Prostate gland (tissue), 2 donors: ENCODE data around the gene NPB.

Experiments
- POLR2AphosphoS5 ChIP-seq: sonication (generic); formaldehyde crosslinking; IDR thresholded peaks from one replicate; pipeline ENCODE4 v1.6.1; 2017; ENCODE audit warnings: antibody characterized with exemption
- TF ChIP-seq, protein P1 (sequence below), 4 experiments: fragments of 200-600 bp in 2 of 4; fragments of 450-650 bp in 2 of 4; sonication (generic) in 2 of 4; IDR thresholded peaks; 1 replicate in 3 of 4; 2 replicates in 1 of 4; pipeline ENCODE4 v1.5.1; 2016 to 2019; ENCODE audit warnings: antibody characterized with exemption in 4 of 4, mild to moderate bottlenecking in 2 of 4, moderate library complexity in 2 of 4

DNA sequence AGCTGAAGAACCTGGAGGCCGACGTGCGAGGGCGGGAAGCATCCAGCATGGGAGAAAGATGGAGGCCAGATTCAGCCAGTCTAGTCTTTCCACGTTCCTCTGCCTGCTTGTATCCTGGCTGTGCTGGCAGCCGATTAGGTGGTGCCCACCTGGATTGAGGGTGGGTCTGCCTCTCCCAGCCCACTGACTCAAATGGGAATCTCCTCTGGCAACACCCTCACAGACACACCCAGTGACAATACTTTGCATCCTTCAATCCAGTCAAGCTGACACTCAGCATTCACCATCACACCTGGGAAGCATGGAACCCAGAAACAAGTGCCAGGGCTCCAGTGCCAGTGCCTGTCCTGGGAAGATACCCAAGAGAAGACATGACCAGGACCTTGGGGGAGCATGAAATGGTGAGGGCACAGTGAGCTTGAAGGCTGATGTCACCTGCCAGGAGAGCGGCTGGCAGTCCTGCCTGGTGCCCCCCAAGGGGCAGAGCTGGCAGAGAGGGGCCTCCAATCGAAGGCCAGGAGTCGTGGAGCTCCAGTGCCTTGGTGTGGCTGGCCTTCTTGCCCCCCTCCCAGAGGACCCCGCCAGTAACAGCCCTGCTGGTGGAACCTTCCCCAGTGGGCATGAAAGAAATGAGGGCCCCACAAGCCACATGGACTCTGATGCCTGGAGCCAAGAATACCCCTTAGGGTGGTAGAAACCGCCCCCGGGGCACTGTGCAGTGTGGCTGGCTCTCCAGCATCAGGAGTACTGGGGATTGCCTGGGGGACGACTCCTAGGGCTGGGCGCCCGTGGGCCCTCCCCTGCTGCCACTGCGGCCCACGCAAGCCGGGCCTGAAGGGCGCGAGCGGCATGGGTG is 643 bp upstream of the NPB start:
- TF ChIP-seq, protein P1, sequence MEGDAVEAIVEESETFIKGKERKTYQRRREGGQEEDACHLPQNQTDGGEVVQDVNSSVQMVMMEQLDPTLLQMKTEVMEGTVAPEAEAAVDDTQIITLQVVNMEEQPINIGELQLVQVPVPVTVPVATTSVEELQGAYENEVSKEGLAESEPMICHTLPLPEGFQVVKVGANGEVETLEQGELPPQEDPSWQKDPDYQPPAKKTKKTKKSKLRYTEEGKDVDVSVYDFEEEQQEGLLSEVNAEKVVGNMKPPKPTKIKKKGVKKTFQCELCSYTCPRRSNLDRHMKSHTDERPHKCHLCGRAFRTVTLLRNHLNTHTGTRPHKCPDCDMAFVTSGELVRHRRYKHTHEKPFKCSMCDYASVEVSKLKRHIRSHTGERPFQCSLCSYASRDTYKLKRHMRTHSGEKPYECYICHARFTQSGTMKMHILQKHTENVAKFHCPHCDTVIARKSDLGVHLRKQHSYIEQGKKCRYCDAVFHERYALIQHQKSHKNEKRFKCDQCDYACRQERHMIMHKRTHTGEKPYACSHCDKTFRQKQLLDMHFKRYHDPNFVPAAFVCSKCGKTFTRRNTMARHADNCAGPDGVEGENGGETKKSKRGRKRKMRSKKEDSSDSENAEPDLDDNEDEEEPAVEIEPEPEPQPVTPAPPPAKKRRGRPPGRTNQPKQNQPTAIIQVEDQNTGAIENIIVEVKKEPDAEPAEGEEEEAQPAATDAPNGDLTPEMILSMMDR (IDR thresholded peaks at IDR 0.05), result no peak
- TF ChIP-seq POLR2AphosphoS5, result no peak
